ENCODE results near the gene SMNDC1.

DNA sequence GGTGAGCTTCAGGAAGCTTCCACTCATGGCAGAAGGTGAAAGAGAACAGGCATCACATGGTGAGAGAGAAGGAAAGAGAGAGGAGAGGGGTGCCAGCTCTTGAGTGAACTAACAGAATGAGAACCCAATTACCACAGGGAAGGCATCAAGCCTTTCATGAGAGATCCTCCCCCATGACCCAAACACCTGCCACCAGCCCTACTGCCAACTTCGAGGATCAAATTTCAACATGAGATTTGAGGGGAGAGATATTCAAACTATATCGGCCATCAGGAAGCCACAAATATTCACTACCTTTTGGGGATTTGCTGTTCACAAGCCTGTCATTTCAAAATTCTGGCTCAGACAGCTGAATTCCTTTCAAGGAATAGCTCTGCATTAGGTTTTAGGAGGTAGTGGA lies 39.9 kb upstream of the SMNDC1 start:
- TF ChIP-seq, protein P1, sequence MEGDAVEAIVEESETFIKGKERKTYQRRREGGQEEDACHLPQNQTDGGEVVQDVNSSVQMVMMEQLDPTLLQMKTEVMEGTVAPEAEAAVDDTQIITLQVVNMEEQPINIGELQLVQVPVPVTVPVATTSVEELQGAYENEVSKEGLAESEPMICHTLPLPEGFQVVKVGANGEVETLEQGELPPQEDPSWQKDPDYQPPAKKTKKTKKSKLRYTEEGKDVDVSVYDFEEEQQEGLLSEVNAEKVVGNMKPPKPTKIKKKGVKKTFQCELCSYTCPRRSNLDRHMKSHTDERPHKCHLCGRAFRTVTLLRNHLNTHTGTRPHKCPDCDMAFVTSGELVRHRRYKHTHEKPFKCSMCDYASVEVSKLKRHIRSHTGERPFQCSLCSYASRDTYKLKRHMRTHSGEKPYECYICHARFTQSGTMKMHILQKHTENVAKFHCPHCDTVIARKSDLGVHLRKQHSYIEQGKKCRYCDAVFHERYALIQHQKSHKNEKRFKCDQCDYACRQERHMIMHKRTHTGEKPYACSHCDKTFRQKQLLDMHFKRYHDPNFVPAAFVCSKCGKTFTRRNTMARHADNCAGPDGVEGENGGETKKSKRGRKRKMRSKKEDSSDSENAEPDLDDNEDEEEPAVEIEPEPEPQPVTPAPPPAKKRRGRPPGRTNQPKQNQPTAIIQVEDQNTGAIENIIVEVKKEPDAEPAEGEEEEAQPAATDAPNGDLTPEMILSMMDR (IDR thresholded peaks at IDR 0.05; ENCODE audit: low read length), result no peak
- TF ChIP-seq EZH2phosphoT487 (IDR thresholded peaks at IDR 0.05; ENCODE audit: low read length), result no peak
- no peak for TF ChIP-seq EZH2 (optimal IDR thresholded peaks at IDR 0.05; ENCODE audit: low read depth, low read length)

All from MM.1S (cell line).